Measurements from ENCODE around the gene NUDCD3. TPM values are rescaled to one million over a fixed set of nuclear protein-coding genes. Genes with fewer than 3 reads are reported as not detected.

Gene NUDCD3
- total RNA-seq, 1 donor, result 47.1 TPM

GRCh38 chr7:44341401-44341800 is 149.1 kb downstream of the NUDCD3 start:
- H3K4me3 ChIP-seq (ENCODE audit: low read depth, low read length), result no peak overlapping the region
- TF ChIP-seq CTCF (IDR thresholded peaks at IDR 0.05; ENCODE audit: insufficient read depth, low read length), result no peak
- DNase-seq (ENCODE audit: low read depth), result no peak

- DNase-seq (ENCODE audit: low read depth), result no peak
- TF ChIP-seq CTCF (IDR thresholded peaks at IDR 0.05; ENCODE audit: insufficient read depth, low read length), result no peak
- H3K4me3 ChIP-seq (ENCODE audit: low read depth, low read length), result no peak overlapping the region
Measured at GRCh38 chr7:44338600-44338999, 151.9 kb downstream of the NUDCD3 start.

GRCh38 chr7:44336491-44336890 is 154.0 kb downstream of the NUDCD3 start:
- H3K4me3 ChIP-seq (ENCODE audit: low read depth, low read length), result no peak overlapping the region

GRCh38 chr7:44335184-44335583 is 155.3 kb downstream of the NUDCD3 start:
- no peak for DNase-seq (ENCODE audit: low read depth)
- no peak overlapping the region for H3K4me3 ChIP-seq (ENCODE audit: low read depth, low read length)
- TF ChIP-seq CTCF (IDR thresholded peaks at IDR 0.05; ENCODE audit: insufficient read depth, low read length), result no peak

More at GRCh38 chr7:44336491-44336890, 154.0 kb downstream of the NUDCD3 start:
- TF ChIP-seq CTCF (IDR thresholded peaks at IDR 0.05; ENCODE audit: insufficient read depth, low read length), result no peak
- no peak for DNase-seq (ENCODE audit: low read depth)

GRCh38 chr7:44334734-44335097 is 155.7 kb downstream of the NUDCD3 start:
- TF ChIP-seq CTCF (IDR thresholded peaks at IDR 0.05; ENCODE audit: insufficient read depth, low read length), result no peak
- H3K4me3 ChIP-seq (ENCODE audit: low read depth, low read length), result no peak overlapping the region
- DNase-seq (ENCODE audit: low read depth), result no peak

- peak; percentile 31 for DNase-seq (ENCODE audit: low read depth)
- TF ChIP-seq CTCF (IDR thresholded peaks at IDR 0.05; ENCODE audit: insufficient read depth, low read length), result no peak
- H3K4me3 ChIP-seq (ENCODE audit: low read depth, low read length), result no peak overlapping the region
Measured at GRCh38 chr7:44333911-44334733, 156.3 kb downstream of the NUDCD3 start.

GRCh38 chr7:44331682-44332081 is 158.8 kb downstream of the NUDCD3 start:
- H3K4me3 ChIP-seq (ENCODE audit: low read depth, low read length), result no peak overlapping the region
- DNase-seq (ENCODE audit: low read depth), result no peak
- no peak for TF ChIP-seq CTCF (IDR thresholded peaks at IDR 0.05; ENCODE audit: insufficient read depth, low read length)
